ENCODE results near the gene PCDH17.

DNA sequence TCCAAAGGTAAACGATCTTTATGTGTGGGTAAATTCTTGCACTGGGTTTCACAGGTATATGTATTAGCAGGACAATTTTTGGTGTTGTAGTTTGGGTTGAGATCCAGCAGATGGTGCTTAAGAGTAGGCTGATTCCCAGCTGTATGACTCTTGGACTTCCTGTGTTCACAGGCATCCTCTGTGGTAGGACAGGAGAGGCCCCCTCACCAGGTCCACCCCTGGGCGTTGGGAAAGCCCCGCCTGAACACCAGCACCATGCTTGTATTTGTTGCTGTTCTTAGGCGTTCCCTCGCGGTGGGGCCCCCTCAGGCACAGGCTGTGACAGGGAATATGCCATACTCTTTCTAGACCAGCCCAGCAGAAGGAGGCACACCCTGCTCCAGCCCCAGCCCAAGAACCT is 49.5 kb upstream of the PCDH17 start:
- TF ChIP-seq EP300 (IDR thresholded peaks at IDR 0.05; ENCODE audit: borderline replicate concordance in 1 of 2, low read depth in 2 of 2, low read length in 2 of 2) (no peak), EGR1 (IDR thresholded peaks at IDR 0.05; ENCODE audit: borderline replicate concordance, low read depth, low read length) (no peak), SP1 (IDR thresholded peaks at IDR 0.05; ENCODE audit: low read depth, low read length) (no peak), YY1 (IDR thresholded peaks at IDR 0.05; ENCODE audit: low read depth, low read length) (no peak), SRF (IDR thresholded peaks at IDR 0.05; ENCODE audit: low read depth, low read length) (no peak), HDAC6 (IDR thresholded peaks at IDR 0.05; ENCODE audit: low read depth, low read length) (no peak)
- TF ChIP-seq, protein P1, sequence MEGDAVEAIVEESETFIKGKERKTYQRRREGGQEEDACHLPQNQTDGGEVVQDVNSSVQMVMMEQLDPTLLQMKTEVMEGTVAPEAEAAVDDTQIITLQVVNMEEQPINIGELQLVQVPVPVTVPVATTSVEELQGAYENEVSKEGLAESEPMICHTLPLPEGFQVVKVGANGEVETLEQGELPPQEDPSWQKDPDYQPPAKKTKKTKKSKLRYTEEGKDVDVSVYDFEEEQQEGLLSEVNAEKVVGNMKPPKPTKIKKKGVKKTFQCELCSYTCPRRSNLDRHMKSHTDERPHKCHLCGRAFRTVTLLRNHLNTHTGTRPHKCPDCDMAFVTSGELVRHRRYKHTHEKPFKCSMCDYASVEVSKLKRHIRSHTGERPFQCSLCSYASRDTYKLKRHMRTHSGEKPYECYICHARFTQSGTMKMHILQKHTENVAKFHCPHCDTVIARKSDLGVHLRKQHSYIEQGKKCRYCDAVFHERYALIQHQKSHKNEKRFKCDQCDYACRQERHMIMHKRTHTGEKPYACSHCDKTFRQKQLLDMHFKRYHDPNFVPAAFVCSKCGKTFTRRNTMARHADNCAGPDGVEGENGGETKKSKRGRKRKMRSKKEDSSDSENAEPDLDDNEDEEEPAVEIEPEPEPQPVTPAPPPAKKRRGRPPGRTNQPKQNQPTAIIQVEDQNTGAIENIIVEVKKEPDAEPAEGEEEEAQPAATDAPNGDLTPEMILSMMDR (IDR thresholded peaks at IDR 0.05; ENCODE audit: control extremely low read depth in 1 of 3, insufficient read depth in 1 of 3, low read depth in 1 of 3, low read length in 3 of 3) = peak in 2 of 3 experiments; percentile 50 to 61; a peak in 3 of 4 replicates

All from H1 (cell line).